ENCODE results near the gene JMJD7. TPM values are rescaled to one million over a fixed set of nuclear protein-coding genes. Genes with fewer than 3 reads are reported as not detected.

Gene JMJD7
- total RNA-seq, 1 donor from 2014 or later, result 5.0 TPM

GRCh38 chr15:41866872-41867579, 39.1 kb downstream of the JMJD7 start:
- no peak for DNase-seq

GRCh38 chr15:41868321-41868720, 40.4 kb downstream of the JMJD7 start:
- no peak for DNase-seq

GRCh38 chr15:41869770-41870688, 42.1 kb downstream of the JMJD7 start:
- DNase-seq, result no peak

- DNase-seq, result no peak
Observed at GRCh38 chr15:41870689-41871081, 42.8 kb downstream of the JMJD7 start.

- DNase-seq, result no peak
Observed at GRCh38 chr15:41871175-41871905, 43.4 kb downstream of the JMJD7 start.

GRCh38 chr15:41872166-41872747, 44.4 kb downstream of the JMJD7 start:
- DNase-seq, result no peak

- no peak for DNase-seq
Observed at GRCh38 chr15:41873711-41874110, 45.8 kb downstream of the JMJD7 start.

GRCh38 chr15:41874736-41875135, 46.8 kb downstream of the JMJD7 start:
- DNase-seq, result no peak

- no peak for DNase-seq
Observed at GRCh38 chr15:41876007-41876406, 48.1 kb downstream of the JMJD7 start.

GRCh38 chr15:41876689-41877088, 48.8 kb downstream of the JMJD7 start:
- no peak for DNase-seq

GRCh38 chr15:41877631-41878354, 49.9 kb downstream of the JMJD7 start:
- no peak for DNase-seq

GRCh38 chr15:41878355-41878699, 50.4 kb downstream of the JMJD7 start:
- no peak for DNase-seq

- no peak for DNase-seq
Observed at GRCh38 chr15:41879321-41879845, 51.5 kb downstream of the JMJD7 start.

GRCh38 chr15:41880156-41880877, 52.4 kb downstream of the JMJD7 start:
- no peak for DNase-seq

- DNase-seq, result no peak
Observed at GRCh38 chr15:41881086-41881485, 53.2 kb downstream of the JMJD7 start.

GRCh38 chr15:41881550-41881919, 53.6 kb downstream of the JMJD7 start:
- no peak for DNase-seq

- no peak for DNase-seq
Observed at GRCh38 chr15:41881920-41882688, 54.2 kb downstream of the JMJD7 start.

GRCh38 chr15:41882689-41883483, 55.0 kb downstream of the JMJD7 start:
- DNase-seq, result no peak

- DNase-seq, result no peak
Observed at GRCh38 chr15:41883484-41883825, 55.6 kb downstream of the JMJD7 start.
